GM12891 (cell line): ENCODE results near the gene PTCD1.
"Not testable (repeated sequence)": the region's sequence is repeated elsewhere in the genome, so short reads cannot be mapped to it uniquely, and the experiment has no call there.

Experiments used
- DNase-seq: peaks from one replicate; pipeline ENCODE4 v3.0.0; 2011; ENCODE audit warnings: low spot score; ENCODE audit not compliant: insufficient read length
- FAIRE-seq: peaks from 2 replicates; lab custom pipeline; 2011; peaks lifted over from hg19 to GRCh38; lab: Jason Lieb, UNC
- PAX5 ChIP-seq: IDR thresholded peaks from 2 replicates; pipeline ENCODE4 v1.6.1; 2011; ENCODE audit warnings: low read length, moderate library complexity, mild to moderate bottlenecking; ENCODE audit not compliant: insufficient read depth, severe bottlenecking
- POLR2A ChIP-seq: IDR thresholded peaks from 2 replicates; pipeline ENCODE4 v1.6.1; 2011; ENCODE audit warnings: low read depth, low read length, control low read depth
- POLR2AphosphoS5 ChIP-seq: IDR thresholded peaks from 2 replicates; pipeline ENCODE4 v1.6.1; 2011; ENCODE audit warnings: low read depth, low read length, control low read depth
- POU2F2 ChIP-seq: IDR thresholded peaks from 2 replicates; pipeline ENCODE4 v1.6.1; 2011; ENCODE audit warnings: low read depth, mild to moderate bottlenecking, control low read depth, low read length, moderate library complexity
- SPI1 ChIP-seq: IDR thresholded peaks from 2 replicates; pipeline ENCODE4 v1.6.1; 2011; ENCODE audit warnings: low read depth, low read length, control low read depth
- TAF1 ChIP-seq: IDR thresholded peaks from 2 replicates; pipeline ENCODE4 v1.6.1; 2011; ENCODE audit warnings: low read depth, low read length, control low read depth

PTCD1 gene

GRCh38 chr7:99452541-99452940, 13.9 kb upstream of the PTCD1 start:
- TF ChIP-seq TAF1 (no peak), POLR2AphosphoS5 (no peak), SPI1 (no peak), POU2F2 (no peak)
- FAIRE-seq (no peak), DNase-seq (no peak)

- TF ChIP-seq POU2F2 = no peak
- TF ChIP-seq TAF1 = no peak
- TF ChIP-seq POLR2AphosphoS5 = no peak
- no peak for TF ChIP-seq PAX5
- TF ChIP-seq POLR2A = no peak
- TF ChIP-seq SPI1 = no peak
- FAIRE-seq (no peak), DNase-seq (no peak)
Observed at GRCh38 chr7:99451936-99452335, 13.3 kb upstream of the PTCD1 start.

GRCh38 chr7:99449326-99449725, 10.7 kb upstream of the PTCD1 start:
- DNase-seq = no peak
- FAIRE-seq = no peak

GRCh38 chr7:99448855-99449254, 10.3 kb upstream of the PTCD1 start:
- DNase-seq (no peak), FAIRE-seq (no peak)
- no peak for TF ChIP-seq PAX5
- no peak for TF ChIP-seq POU2F2
- no peak for TF ChIP-seq SPI1
- no peak for TF ChIP-seq POLR2A
- no peak for TF ChIP-seq TAF1
- no peak for TF ChIP-seq POLR2AphosphoS5

More at GRCh38 chr7:99449326-99449725, 10.7 kb upstream of the PTCD1 start:
- no peak for TF ChIP-seq TAF1
- TF ChIP-seq POU2F2 = no peak
- no peak for TF ChIP-seq PAX5
- TF ChIP-seq POLR2AphosphoS5 = no peak
- no peak for TF ChIP-seq POLR2A
- TF ChIP-seq SPI1 = no peak

GRCh38 chr7:99447943-99448342, 9.3 kb upstream of the PTCD1 start:
- TF ChIP-seq SPI1 (no peak), TAF1 (no peak), POLR2AphosphoS5 (no peak), POU2F2 (no peak), PAX5 (no peak), POLR2A (no peak)
- DNase-seq (no peak), FAIRE-seq (no peak)

- TF ChIP-seq POLR2A (no peak), TAF1 (no peak), PAX5 (no peak), POLR2AphosphoS5 (no peak)
- DNase-seq (no peak), FAIRE-seq (no peak)
Observed at GRCh38 chr7:99446096-99446495, 7.5 kb upstream of the PTCD1 start.

- DNase-seq (no peak), FAIRE-seq (no peak)
- TF ChIP-seq POLR2AphosphoS5 (no peak), SPI1 (no peak), POU2F2 (no peak), POLR2A (no peak), PAX5 (no peak), TAF1 (no peak)
Observed at GRCh38 chr7:99440195-99440594, 1.6 kb upstream of the PTCD1 start.

- FAIRE-seq (peak; percentile 71), DNase-seq (no peak)
- TF ChIP-seq SPI1 (no peak), TAF1 (no peak), PAX5 (no peak), POU2F2 (no peak), POLR2A (no peak), POLR2AphosphoS5 (no peak)
Observed at GRCh38 chr7:99437946-99438572, 539 bp downstream of the PTCD1 start.

GRCh38 chr7:99433158-99433557, 5.4 kb downstream of the PTCD1 start:
- no peak for DNase-seq
- TF ChIP-seq TAF1 (no peak), PAX5 (no peak), SPI1 (no peak), POU2F2 (no peak), POLR2A (no peak), POLR2AphosphoS5 (no peak)
- no peak for FAIRE-seq

- FAIRE-seq, DNase-seq: not testable (repeated sequence)
Observed at GRCh38 chr7:99431756-99432540, 6.7 kb downstream of the PTCD1 start.
